Stimulated activated CD4-positive, alpha-beta T cell treated with anti-CD3 and anti-CD28 coated beads, Interleukin-1b, Interleukin-23, amount 100 ng/mL, for 24 hours (primary cell): ENCODE results near the gene RGL2.

ENCODE experiments used
- DNase-seq, 4 experiments: peaks; one replicate each; pipeline ENCODE4 v3.0.0-alpha.2; 2020; ENCODE audit warnings: low read depth in 4 of 4, low spot score in 1 of 4

The RGL2 gene

GRCh38 chr6:33317419-33317668 lies 18.6 kb upstream of the RGL2 start:
- peak in 1 of 4 experiments; percentile 61 for DNase-seq

GRCh38 chr6:33316603-33317418 lies 18.1 kb upstream of the RGL2 start:
- no peak for DNase-seq

GRCh38 chr6:33315793-33316602 lies 17.3 kb upstream of the RGL2 start:
- DNase-seq = no peak

- DNase-seq = no peak
Observed at GRCh38 chr6:33314943-33315792, 16.4 kb upstream of the RGL2 start.

GRCh38 chr6:33314515-33314942 lies 15.8 kb upstream of the RGL2 start:
- peak in 1 of 4 experiments; percentile 39 for DNase-seq

GRCh38 chr6:33313709-33314514 lies 15.2 kb upstream of the RGL2 start, which contains the start of gene TAPBP:
Gene TAPBP, minus strand, starts transcription at chr6:33314078. Its CDS starts 37 bp downstream, at chr6:33314041.
- peak; percentile 56 to 83 (median 70) for DNase-seq

- DNase-seq = no peak
Observed at GRCh38 chr6:33313105-33313708, 14.5 kb upstream of the RGL2 start.

GRCh38 chr6:33312361-33313104 lies 13.8 kb upstream of the RGL2 start:
- DNase-seq = peak in 3 of 4 experiments; percentile 51 to 75 (median 68)

GRCh38 chr6:33306356-33306755 lies 7.6 kb upstream of the RGL2 start:
- no peak for DNase-seq

GRCh38 chr6:33305052-33305451 lies 6.3 kb upstream of the RGL2 start:
- no peak for DNase-seq

GRCh38 chr6:33304216-33304615 lies 5.5 kb upstream of the RGL2 start:
- no peak for DNase-seq

- no peak for DNase-seq
Observed at GRCh38 chr6:33301877-33302276, 3.1 kb upstream of the RGL2 start.

- peak; percentile 88 to 92 (median 90) for DNase-seq
Observed at GRCh38 chr6:33299237-33299944, 649 bp upstream of the RGL2 start.

- DNase-seq = no peak
Observed at GRCh38 chr6:33297956-33298772, 578 bp downstream of the RGL2 start.

- no peak for DNase-seq
Observed at GRCh38 chr6:33297406-33297955, 1.3 kb downstream of the RGL2 start.

- DNase-seq = no peak
Observed at GRCh38 chr6:33296797-33297405, 1.8 kb downstream of the RGL2 start.
